B cell (primary cell): ENCODE measurements around the gene LSM6. TPM values are rescaled to one million over a fixed set of nuclear protein-coding genes. Genes with fewer than 3 reads are reported as not detected.

ENCODE experiments used
- ATAC-seq: fragments of 200-7000 bp; cut with Tn5 transposase; one replicate; pipeline ENCODE4 v1.10.0; 2021; ENCODE audit warnings: low read depth, mild to moderate bottlenecking, moderate number of reproducible peaks, moderate library complexity
- CTCF ChIA-PET: fragments of 350-600 bp; sonication (Branson Sonifier 250); formaldehyde crosslinking; loops from one replicate; lab custom pipeline; 2021; ENCODE audit warnings: antibody characterized with exemption, inconsistent platforms; lab: Charles Lee
- POLR2A ChIA-PET: fragments of 350-600 bp; sonication (Branson Sonifier 250); formaldehyde crosslinking; loops from one replicate; lab custom pipeline; 2021; ENCODE audit warnings: antibody characterized with exemption; lab: Charles Lee
- DNase-seq: peaks from one replicate; pipeline ENCODE4 v3.0.0; 2013
- H2AFZ ChIP-seq: 2 replicates; pipeline ENCODE4 v1.6.1; 2012; ENCODE audit warnings: mild to moderate bottlenecking, low read depth, low read length; ENCODE audit not compliant: insufficient read depth, poor library complexity, severe bottlenecking
- H3K27ac ChIP-seq, 2 donors: 1 replicate in 1 of 2; 2 replicates in 1 of 2; pipeline ENCODE4 v1.5.1; 2012 to 2013; ENCODE audit warnings: low read length in 2 of 2, mild to moderate bottlenecking in 2 of 2, moderate library complexity in 1 of 2
- H3K27me3 ChIP-seq, 4 experiments: fragments of 200-600 bp in 1 of 4; sonication (generic) in 1 of 4; replicated peaks in 1 of 4; 1 replicate in 2 of 4; 2 replicates in 2 of 4; pipeline versions ENCODE4 v1.6.1 to v1.7.0; 2013 to 2016; ENCODE audit warnings: low read length in 3 of 4, mild to moderate bottlenecking in 2 of 4, mixed read lengths in 1 of 4, moderate library complexity in 1 of 4; ENCODE audit not compliant: insufficient read depth in 4 of 4, control insufficient read depth in 3 of 4; ENCODE audit errors: control extremely low read depth in 1 of 4
- H3K36me3 ChIP-seq, 2 experiments: replicated peaks in 1 of 2; 1 replicate in 1 of 2; 2 replicates in 1 of 2; pipeline versions ENCODE4 v1.6.1 to v1.7.1; 2013; ENCODE audit warnings: low read length in 1 of 2; ENCODE audit not compliant: insufficient read depth in 2 of 2, control insufficient read depth in 1 of 2; ENCODE audit errors: control extremely low read depth in 1 of 2, extremely low read depth in 1 of 2
- H3K4me1 ChIP-seq, 2 donors: fragments of 200-600 bp in 1 of 2; sonication (generic) in 1 of 2; 1 replicate in 1 of 2; 2 replicates in 1 of 2; pipeline versions ENCODE4 v1.5.1 to v1.6.1; 2013 to 2017; ENCODE audit warnings: low read length in 2 of 2; ENCODE audit not compliant: control insufficient read depth in 2 of 2, insufficient read depth in 2 of 2
- H3K4me2 ChIP-seq: replicated peaks from 2 replicates; pipeline ENCODE3; 2012; ENCODE audit warnings: mild to moderate bottlenecking, low read depth, low read length; ENCODE audit not compliant: poor library complexity, severe bottlenecking
- H3K4me3 ChIP-seq, 5 experiments: fragments of 200-600 bp in 1 of 5; sonication (generic) in 1 of 5; 1 replicate in 3 of 5; 2 replicates in 2 of 5; pipeline versions ENCODE4 v1.5.1 to v1.7.0; 2011 to 2016; ENCODE audit warnings: low read length in 4 of 5, mild to moderate bottlenecking in 4 of 5, low read depth in 2 of 5, control low read depth in 1 of 5, moderate library complexity in 1 of 5; ENCODE audit not compliant: insufficient read depth in 1 of 5; ENCODE audit errors: control extremely low read depth in 1 of 5, extremely low read depth in 1 of 5
- H3K79me2 ChIP-seq: fragments of 200-600 bp; sonication (generic); one replicate; pipeline ENCODE4 v1.6.0; 2016; ENCODE audit warnings: low read length; ENCODE audit not compliant: control insufficient read depth, insufficient read depth
- H3K9ac ChIP-seq: fragments of 200-600 bp; sonication (generic); 2 replicates; pipeline ENCODE4 v1.6.1; 2017; ENCODE audit warnings: mild to moderate bottlenecking, low read length, moderate library complexity
- H3K9me3 ChIP-seq, 3 donors: one replicate each; pipeline versions ENCODE4 v1.6.1 to v1.7.1; 2013; ENCODE audit warnings: low read length in 2 of 3; ENCODE audit not compliant: control insufficient read depth in 2 of 3, insufficient read depth in 1 of 3; ENCODE audit errors: control extremely low read depth in 1 of 3
- H4K20me1 ChIP-seq: 2 replicates; pipeline ENCODE4 v1.6.0; 2012; ENCODE audit warnings: mild to moderate bottlenecking, low read length; ENCODE audit not compliant: insufficient read depth, control insufficient read depth, poor library complexity, severe bottlenecking
- H3K27ac Mint-ChIP-seq: one replicate; pipeline ENCODE4 v1.8.0; 2021; ENCODE audit warnings: mixed read lengths
- H3K27me3 Mint-ChIP-seq: one replicate; pipeline ENCODE4 v1.8.0; 2021; ENCODE audit warnings: mixed read lengths
- H3K4me1 Mint-ChIP-seq: one replicate; pipeline ENCODE4 v1.8.0; 2021; ENCODE audit warnings: mixed read lengths
- H3K4me3 Mint-ChIP-seq: one replicate; pipeline ENCODE4 v1.8.0; 2021; ENCODE audit warnings: mixed read lengths
- H3K9me3 Mint-ChIP-seq: one replicate; pipeline ENCODE4 v1.8.0; 2022; ENCODE audit warnings: mixed read lengths; ENCODE audit not compliant: insufficient read depth
- CTCF ChIP-seq: fragments of 200-600 bp; IDR thresholded peaks from one replicate; pipeline ENCODE4 v1.8.0; 2022; ENCODE audit warnings: antibody characterized with exemption, mild to moderate bottlenecking
- EZH2 ChIP-seq: IDR thresholded peaks from 2 replicates; pipeline ENCODE4 v1.6.1; 2012; ENCODE audit warnings: borderline replicate concordance, low read depth, mild to moderate bottlenecking, moderate library complexity, low read length; ENCODE audit not compliant: insufficient read depth, poor library complexity, severe bottlenecking
- WGBS: methylation state at CpG from one replicate; pipeline ENCODE4 v1.1.5; 2013; ENCODE audit warnings: missing lambda C conversion rate; ENCODE audit not compliant: insufficient coverage; 5-methylcytosine and 5-hydroxymethylcytosine counted together
- intact Hi-C: fragments of 100-400 bp; cut with micrococcal nuclease; formaldehyde crosslinking; loops from one replicate; pipeline ENCODE4 v1.10.0; 2022
- polyA plus RNA-seq: library from polyadenylated mRNA; depleted of rRNA; stranded (reverse); fragments of >200 nt; gene quantifications from 2 replicates; pipeline ENCODE4 v1.2.3, GENCODE V29; 2012
- total RNA-seq, 2 donors: library from RNA; stranded (reverse); fragments of 120-200 nt in 1 of 2; gene quantifications; 1 replicate in 1 of 2; 2 replicates in 1 of 2; pipeline versions ENCODE4 v1.2.3 to v1.2.4, GENCODE V29; 2013 to 2022

Gene LSM6
- total and polyA plus RNA-seq, 2 donors (not counting 1 experiment from before 2014, with no cell fraction given), result 13.3 to 42.7 TPM

GRCh38 chr4:146170149-146170548, 5.4 kb upstream of the LSM6 start:
- TF ChIP-seq EZH2 (no peak), CTCF (no peak)
- Histone ChIP-seq H4K20me1 (no peaks in the 10 kb centered on the region), H3K27ac (no peak overlapping the region), H2AFZ (no peak overlapping the region), H3K9me3 (no peaks in the 10 kb centered on the region), H3K27me3 (no peaks in the 10 kb centered on the region), H3K9ac (no peak overlapping the region), H3K4me1 (peaks cover 0 to 2% of the 10 kb centered on the region in 2 donors), H3K4me2 (no peak overlapping the region), H3K4me3 (no peak overlapping the region), H3K36me3 (no peaks in the 10 kb centered on the region), H3K79me2 (peaks cover 5% of the 10 kb centered on the region)
- Mint-ChIP-seq H3K9me3 (no peaks in the 10 kb centered on the region), H3K27me3 (no peaks in the 10 kb centered on the region), H3K4me3 (no peak overlapping the region), H3K27ac (no peak overlapping the region), H3K4me1 (peaks cover 2% of the 10 kb centered on the region)
- WGBS, result 100% methylated on average over 1 of the region's 3 CpGs
- POLR2A ChIA-PET, result no interaction called here
- intact Hi-C loops, result loop anchor here (10.0 kb wide), 2 partner anchors 355 to 985 kb away; partner anchors contain the start of genes OTUD4 and SLC10A7
- ATAC-seq (no peak), DNase-seq (no peak)
- CTCF ChIA-PET, result no interaction called here

- no peaks in the 10 kb centered on the region for H3K27me3 Mint-ChIP-seq
Observed at GRCh38 chr4:146176891-146177290, 1.4 kb downstream of the LSM6 start.

More at GRCh38 chr4:146176891-146177290, 1.4 kb downstream of the LSM6 start:
- DNase-seq (peak; percentile 18), ATAC-seq (no peak)
- H3K4me1 ChIP-seq, result peaks cover 17 to 36% of the 10 kb centered on the region in 2 donors
- peak overlapping the region in 4 of 5 experiments; percentile 5 to 94 (median 76) for H3K4me3 ChIP-seq
- no peaks in the 10 kb centered on the region for H3K9me3 ChIP-seq
- POLR2A ChIA-PET, result interaction anchor here (0.6 kb wide), 1 partner anchor 240 kb away, joined by 8 read pairs; no protein-coding TSS in a partner anchor
- no peak for TF ChIP-seq CTCF
- no peak for TF ChIP-seq EZH2
- peaks cover 0 to 4% of the 10 kb centered on the region in 2 experiments for H3K36me3 ChIP-seq
- peaks cover 60% of the 10 kb centered on the region for H3K79me2 ChIP-seq
- H3K9me3 Mint-ChIP-seq, result no peaks in the 10 kb centered on the region
- 89% methylated on average over 2 of the region's 2 CpGs for WGBS
- H3K27ac Mint-ChIP-seq, result peak overlapping the region; percentile 70
- peaks cover 54% of the 10 kb centered on the region for H3K4me1 Mint-ChIP-seq
- peak overlapping the region; percentile 80 for H3K4me2 ChIP-seq
- CTCF ChIA-PET, result no interaction called here
- H2AFZ ChIP-seq, result peak overlapping the region; percentile 91
- peak overlapping the region; percentile 92 for H3K9ac ChIP-seq
- H3K27ac ChIP-seq, result no peak overlapping the region
- H3K4me3 Mint-ChIP-seq, result peak overlapping the region; percentile 85
- intact Hi-C loops, result loop anchor here (5.0 to 10.0 kb wide), 5 partner anchors 65 to 992 kb away; partner anchors contain the start of genes OTUD4 and SLC10A7
- peaks cover 19% of the 10 kb centered on the region for H4K20me1 ChIP-seq
- H3K27me3 ChIP-seq, result no peaks in the 10 kb centered on the region
